ENCODE results near the gene SBF2.

SBF2 gene

DNA sequence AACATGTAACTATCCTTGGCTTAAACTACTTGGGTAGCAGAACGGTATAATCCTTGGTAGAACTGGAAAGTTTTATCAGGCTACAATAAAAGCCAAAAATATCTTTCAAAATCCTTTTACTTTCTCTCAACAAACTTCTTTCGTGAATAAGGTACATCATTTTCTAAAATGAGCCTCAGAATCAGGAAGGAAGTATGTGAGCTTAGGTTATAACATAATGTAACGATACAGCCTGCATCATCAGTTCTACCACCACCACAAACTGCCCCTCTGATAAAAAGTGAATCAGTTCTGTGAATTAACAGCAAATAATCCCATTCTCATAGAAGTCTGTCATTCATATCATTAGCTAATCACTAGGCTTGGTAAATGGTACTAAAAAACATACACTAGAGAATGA is 244.3 kb downstream of the SBF2 start:
- Histone ChIP-seq H3K9me3 (ENCODE audit: insufficient read depth, low read length, severe bottlenecking) (peaks cover 10% of the 10 kb centered on the region), H3K4me3 (ENCODE audit: low read depth in 1 of 2, low read length in 2 of 2) (no peak overlapping the region), H3K79me2 (ENCODE audit: insufficient read depth, low read length) (no peaks in the 10 kb centered on the region), H2AFZ (ENCODE audit: low read depth, low read length) (no peak overlapping the region), H3K4me1 (ENCODE audit: insufficient read depth, low read length) (no peaks in the 10 kb centered on the region), H3K4me2 (ENCODE audit: insufficient read depth, low read length) (no peak overlapping the region), H3K27me3 (ENCODE audit: insufficient read depth, low read length, poor library complexity) (no peaks in the 10 kb centered on the region), H3K9ac (ENCODE audit: low read depth, low read length) (no peak overlapping the region), H4K20me1 (ENCODE audit: insufficient read depth, low read length) (no peaks in the 10 kb centered on the region), H3K36me3 (ENCODE audit: insufficient read depth, low read length) (no peaks in the 10 kb centered on the region), H3K27ac (ENCODE audit: low read length) (no peak overlapping the region)
- ATAC-seq (ENCODE audit: insufficient read depth, low read depth) (no peak), DNase-seq (no peak)
- TF ChIP-seq, protein P1, sequence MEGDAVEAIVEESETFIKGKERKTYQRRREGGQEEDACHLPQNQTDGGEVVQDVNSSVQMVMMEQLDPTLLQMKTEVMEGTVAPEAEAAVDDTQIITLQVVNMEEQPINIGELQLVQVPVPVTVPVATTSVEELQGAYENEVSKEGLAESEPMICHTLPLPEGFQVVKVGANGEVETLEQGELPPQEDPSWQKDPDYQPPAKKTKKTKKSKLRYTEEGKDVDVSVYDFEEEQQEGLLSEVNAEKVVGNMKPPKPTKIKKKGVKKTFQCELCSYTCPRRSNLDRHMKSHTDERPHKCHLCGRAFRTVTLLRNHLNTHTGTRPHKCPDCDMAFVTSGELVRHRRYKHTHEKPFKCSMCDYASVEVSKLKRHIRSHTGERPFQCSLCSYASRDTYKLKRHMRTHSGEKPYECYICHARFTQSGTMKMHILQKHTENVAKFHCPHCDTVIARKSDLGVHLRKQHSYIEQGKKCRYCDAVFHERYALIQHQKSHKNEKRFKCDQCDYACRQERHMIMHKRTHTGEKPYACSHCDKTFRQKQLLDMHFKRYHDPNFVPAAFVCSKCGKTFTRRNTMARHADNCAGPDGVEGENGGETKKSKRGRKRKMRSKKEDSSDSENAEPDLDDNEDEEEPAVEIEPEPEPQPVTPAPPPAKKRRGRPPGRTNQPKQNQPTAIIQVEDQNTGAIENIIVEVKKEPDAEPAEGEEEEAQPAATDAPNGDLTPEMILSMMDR (IDR thresholded peaks at IDR 0.05; ENCODE audit: borderline replicate concordance, extremely low read depth, low read length, poor library complexity, severe bottlenecking) = no peak
- no peak for TF ChIP-seq EZH2 (IDR thresholded peaks at IDR 0.05; ENCODE audit: borderline replicate concordance, low read depth, low read length, severe bottlenecking)

GRCh38 chr11:10048350-10048749 is 245.7 kb downstream of the SBF2 start:
- Histone ChIP-seq H4K20me1 (ENCODE audit: insufficient read depth, low read length) (no peaks in the 10 kb centered on the region), H3K36me3 (ENCODE audit: insufficient read depth, low read length) (0 out of 2 replicates have a peak, but pooled peaks cover 2% of the 10 kb centered on the region), H3K27me3 (ENCODE audit: insufficient read depth, low read length, poor library complexity) (no peaks in the 10 kb centered on the region), H3K9ac (ENCODE audit: low read depth, low read length) (no peak overlapping the region), H3K4me1 (ENCODE audit: insufficient read depth, low read length) (no peaks in the 10 kb centered on the region), H2AFZ (ENCODE audit: low read depth, low read length) (no peak overlapping the region), H3K9me3 (ENCODE audit: insufficient read depth, low read length, severe bottlenecking) (peaks cover 19% of the 10 kb centered on the region), H3K79me2 (ENCODE audit: insufficient read depth, low read length) (no peaks in the 10 kb centered on the region), H3K27ac (ENCODE audit: low read length) (no peak overlapping the region), H3K4me2 (ENCODE audit: insufficient read depth, low read length) (no peak overlapping the region), H3K4me3 (ENCODE audit: low read depth in 1 of 2, low read length in 2 of 2) (no peak overlapping the region)
- no peak for DNase-seq
- ATAC-seq (ENCODE audit: insufficient read depth, low read depth) = no peak
- TF ChIP-seq, protein P1 (IDR thresholded peaks at IDR 0.05; ENCODE audit: borderline replicate concordance, extremely low read depth, low read length, poor library complexity, severe bottlenecking) = no peak
- no peak for TF ChIP-seq EZH2 (IDR thresholded peaks at IDR 0.05; ENCODE audit: borderline replicate concordance, low read depth, low read length, severe bottlenecking)

GRCh38 chr11:10044618-10045017 is 249.4 kb downstream of the SBF2 start:
- Histone ChIP-seq H2AFZ (ENCODE audit: low read depth, low read length) (no peak overlapping the region), H3K27ac (ENCODE audit: low read length) (no peak overlapping the region), H3K4me2 (ENCODE audit: insufficient read depth, low read length) (no peak overlapping the region), H3K36me3 (ENCODE audit: insufficient read depth, low read length) (0 out of 2 replicates have a peak, but pooled peaks cover 2% of the 10 kb centered on the region), H3K27me3 (ENCODE audit: insufficient read depth, low read length, poor library complexity) (no peaks in the 10 kb centered on the region), H3K79me2 (ENCODE audit: insufficient read depth, low read length) (no peaks in the 10 kb centered on the region), H3K4me1 (ENCODE audit: insufficient read depth, low read length) (no peaks in the 10 kb centered on the region), H3K9ac (ENCODE audit: low read depth, low read length) (no peak overlapping the region), H3K9me3 (ENCODE audit: insufficient read depth, low read length, severe bottlenecking) (peaks cover 19% of the 10 kb centered on the region), H4K20me1 (ENCODE audit: insufficient read depth, low read length) (no peaks in the 10 kb centered on the region), H3K4me3 (ENCODE audit: low read depth in 1 of 2, low read length in 2 of 2) (no peak overlapping the region)
- DNase-seq = peak; percentile 14
- TF ChIP-seq, protein P1 (IDR thresholded peaks at IDR 0.05; ENCODE audit: borderline replicate concordance, extremely low read depth, low read length, poor library complexity, severe bottlenecking) = no peak
- no peak for TF ChIP-seq EZH2 (IDR thresholded peaks at IDR 0.05; ENCODE audit: borderline replicate concordance, low read depth, low read length, severe bottlenecking)
- ATAC-seq (ENCODE audit: insufficient read depth, low read depth) = no peak

DNA sequence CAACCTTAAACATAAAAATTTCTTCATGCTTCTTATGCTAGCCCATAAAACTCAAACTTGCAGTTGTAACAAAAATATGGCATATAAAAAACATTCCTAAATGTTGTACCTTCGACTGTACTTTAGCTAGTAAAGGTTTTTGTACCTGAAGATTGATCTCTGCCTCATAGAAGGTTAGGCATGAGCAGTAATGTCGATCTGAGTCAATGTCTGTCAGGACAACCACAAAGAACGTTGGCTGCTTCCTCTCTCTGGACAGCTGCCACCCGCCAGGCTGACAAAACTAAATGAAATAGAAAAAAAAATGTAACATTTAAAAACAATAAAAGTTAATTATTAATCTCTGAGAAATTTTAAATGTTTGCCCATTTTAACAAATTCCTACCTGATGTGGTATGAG is 251.3 kb downstream of the SBF2 start:
- DNase-seq (no peak), ATAC-seq (ENCODE audit: insufficient read depth, low read depth) (no peak)
- peaks cover 19% of the 10 kb centered on the region for H3K9me3 ChIP-seq (ENCODE audit: insufficient read depth, low read length, severe bottlenecking)
- no peaks in the 10 kb centered on the region for H3K4me1 ChIP-seq (ENCODE audit: insufficient read depth, low read length)
- no peak for TF ChIP-seq EZH2 (IDR thresholded peaks at IDR 0.05; ENCODE audit: borderline replicate concordance, low read depth, low read length, severe bottlenecking)
- TF ChIP-seq, protein P1 (IDR thresholded peaks at IDR 0.05; ENCODE audit: borderline replicate concordance, extremely low read depth, low read length, poor library complexity, severe bottlenecking) = no peak
- H4K20me1 ChIP-seq (ENCODE audit: insufficient read depth, low read length) = no peaks in the 10 kb centered on the region
- 0 out of 2 replicates have a peak, but pooled peaks cover 2% of the 10 kb centered on the region for H3K36me3 ChIP-seq (ENCODE audit: insufficient read depth, low read length)
- no peak overlapping the region for H2AFZ ChIP-seq (ENCODE audit: low read depth, low read length)
- no peak overlapping the region for H3K27ac ChIP-seq (ENCODE audit: low read length)
- H3K79me2 ChIP-seq (ENCODE audit: insufficient read depth, low read length) = no peaks in the 10 kb centered on the region
- H3K4me3 ChIP-seq (ENCODE audit: low read depth in 1 of 2, low read length in 2 of 2) = no peak overlapping the region
- H3K9ac ChIP-seq (ENCODE audit: low read depth, low read length) = no peak overlapping the region
- no peaks in the 10 kb centered on the region for H3K27me3 ChIP-seq (ENCODE audit: insufficient read depth, low read length, poor library complexity)
- H3K4me2 ChIP-seq (ENCODE audit: insufficient read depth, low read length) = no peak overlapping the region
